ENCODE measurements around the gene COL6A2. TPM values are rescaled to one million over a fixed set of nuclear protein-coding genes. Genes with fewer than 3 reads are reported as not detected.
"Not testable (repeated sequence)": the region's sequence is repeated elsewhere in the genome, so short reads cannot be mapped to it uniquely, and the experiment has no call there.

Gene COL6A2
- total RNA-seq, 1 experiment from 2014 or later = 22.0 TPM

GRCh38 chr21:46147429-46147828 is 49.5 kb downstream of the COL6A2 start:
- CTCF ChIA-PET; H3K27ac ChIP-seq; POLR2A ChIA-PET (ENCODE audit: unreplicated experiment); H4K20me1 ChIP-seq (ENCODE audit: insufficient read depth); H3K9me3 ChIP-seq (ENCODE audit: insufficient read depth, low read depth); BruUV-seq (replicated peaks); H3K4me3 ChIP-seq; H3K79me2 ChIP-seq (ENCODE audit: low read depth); H3K4me2 ChIP-seq; H3K4me1 ChIP-seq (replicated peaks; ENCODE audit: insufficient read depth); H3K36me3 ChIP-seq (ENCODE audit: low read depth); H3K27me3 ChIP-seq (ENCODE audit: insufficient read depth, low read depth); H2AFZ ChIP-seq; H3K9me2 ChIP-seq (ENCODE audit: insufficient read depth): not testable (repeated sequence)
- H3F3A ChIP-seq (ENCODE audit: insufficient read depth, low read depth) = peaks cover 17% of the 10 kb centered on the region; the same call in 1 of the 2 replicates
- TF ChIP-seq CTCF (conservative IDR thresholded peaks at IDR 0.05) = peak; percentile 74
- intact Hi-C loops (cut with micrococcal nuclease; ENCODE audit: unreplicated experiment) = loop anchor here (1.0 to 10.0 kb wide), 3 partner anchors 80 to 179 kb away; partner anchors contain the start of genes LSS, MCM3AP and YBEY
- peak; percentile 40 to 67 for DNase-seq

- H3K27ac ChIP-seq = no peak overlapping the region
- H3K27me3 ChIP-seq (ENCODE audit: insufficient read depth, low read depth) = no peaks in the 10 kb centered on the region
- H3F3A ChIP-seq (ENCODE audit: insufficient read depth, low read depth) = peaks cover 17% of the 10 kb centered on the region; the same call in 1 of the 2 replicates
- no peaks in the 10 kb centered on the region; the same call in 1 of the 2 replicates for H3K4me1 ChIP-seq (replicated peaks; ENCODE audit: insufficient read depth)
- TF ChIP-seq CTCF (conservative IDR thresholded peaks at IDR 0.05) = no peak
- TF ChIP-seq EZH2 (IDR thresholded peaks at IDR 0.05; ENCODE audit: low read depth) = no peak
- ChIA-PET CTCF (no interaction called here), POLR2A (ENCODE audit: unreplicated experiment) (no interaction called here)
- H3K36me3 ChIP-seq (ENCODE audit: low read depth) = no peaks in the 10 kb centered on the region
- no peak overlapping the region for H3K4me3 ChIP-seq
- H4K20me1 ChIP-seq (ENCODE audit: insufficient read depth) = no peaks in the 10 kb centered on the region
- no peaks in the 10 kb centered on the region for H3K9me3 ChIP-seq (ENCODE audit: insufficient read depth, low read depth)
- intact Hi-C loops (cut with micrococcal nuclease; ENCODE audit: unreplicated experiment) = loop anchor here (5.0 to 10.0 kb wide), 2 partner anchors 79 to 137 kb away; partner anchors contain the start of genes LSS, MCM3AP and YBEY
- no peak overlapping the region for H2AFZ ChIP-seq
- no TSS peak for BruUV-seq (replicated peaks)
- no peaks in the 10 kb centered on the region for H3K9me2 ChIP-seq (ENCODE audit: insufficient read depth)
- H3K79me2 ChIP-seq (ENCODE audit: low read depth) = no peaks in the 10 kb centered on the region
- no peak for DNase-seq
- no peak overlapping the region for H3K4me2 ChIP-seq
These were observed 50.2 kb downstream of the COL6A2 start for GRCh38 chr21:46148106-46148505.

GRCh38 chr21:46149205-46149901 is 51.4 kb downstream of the COL6A2 start:
- Histone ChIP-seq H3K9me2 (ENCODE audit: insufficient read depth) (no peaks in the 10 kb centered on the region), H3F3A (ENCODE audit: insufficient read depth, low read depth) (peaks cover 13% of the 10 kb centered on the region; the same call in 1 of the 2 replicates), H3K9me3 (ENCODE audit: insufficient read depth, low read depth) (no peaks in the 10 kb centered on the region), H3K4me3 (no peak overlapping the region), H3K4me2 (no peak overlapping the region), H3K36me3 (ENCODE audit: low read depth) (no peaks in the 10 kb centered on the region), H3K4me1 (replicated peaks; ENCODE audit: insufficient read depth) (no peaks in the 10 kb centered on the region), H3K27ac (no peak overlapping the region), H4K20me1 (ENCODE audit: insufficient read depth) (no peaks in the 10 kb centered on the region), H3K27me3 (ENCODE audit: insufficient read depth, low read depth) (no peaks in the 10 kb centered on the region), H3K79me2 (ENCODE audit: low read depth) (no peaks in the 10 kb centered on the region), H2AFZ (no peak overlapping the region)
- CTCF ChIA-PET = interaction anchor here (0.6 kb wide), 1 partner anchor 362 kb away, joined by 3 read pairs; no protein-coding TSS in a partner anchor
- no TSS peak for BruUV-seq (replicated peaks)
- POLR2A ChIA-PET (ENCODE audit: unreplicated experiment) = interaction anchor here (0.7 kb wide), 1 partner anchor 487 kb away, joined by 3 read pairs; no protein-coding TSS in a partner anchor
- DNase-seq = no peak
- TF ChIP-seq EZH2 (IDR thresholded peaks at IDR 0.05; ENCODE audit: low read depth) (no peak), CTCF (conservative IDR thresholded peaks at IDR 0.05) (no peak)
- intact Hi-C loops (cut with micrococcal nuclease; ENCODE audit: unreplicated experiment) = loop anchor here (5.0 to 10.0 kb wide), 2 partner anchors 78 to 135 kb away; partner anchors contain the start of genes LSS, MCM3AP and YBEY
